Measurements from ENCODE around the gene NELFE. TPM values are rescaled to one million over a fixed set of nuclear protein-coding genes. Genes with fewer than 3 reads are reported as not detected.

The NELFE gene
- total and polyA plus RNA-seq, 2 of the 13 experiments (the other 11 are each of a cell fraction or from before 2014, with no cell fraction given): 51.3 to 69.8 TPM

- TF ChIP-seq HNF1A (IDR thresholded peaks at IDR 0.05; ENCODE audit: low read depth) (peak; percentile 62; the same call in 1 of the 2 replicates), HNF1A (CRISPR knock-in tag; IDR thresholded peaks at IDR 0.05; ENCODE audit: borderline replicate concordance) (peak; percentile 75; the same call in 1 of the 2 replicates), TCF7 (IDR thresholded peaks at IDR 0.05; ENCODE audit: low read depth) (0 out of 2 replicates have a peak, but pooled peaks have one; percentile 24), ZNF256 (CRISPR knock-in tag; conservative IDR thresholded peaks at IDR 0.05) (no peak; the same call in 1 of the 2 replicates), SMYD3 (CRISPR knock-in tag; IDR thresholded peaks at IDR 0.05) (peak; percentile 36; the same call in 1 of the 2 replicates), NR3C1 (CRISPR knock-in tag; IDR thresholded peaks at IDR 0.05) (0 out of 2 replicates have a peak, but pooled peaks have one; percentile 24), ZNF343 (CRISPR knock-in tag; IDR thresholded peaks at IDR 0.05) (0 out of 2 replicates have a peak, but pooled peaks have one; percentile 61), DMAP1 (CRISPR knock-in tag; IDR thresholded peaks at IDR 0.05) (peak; percentile 82), ZNF530 (CRISPR knock-in tag; IDR thresholded peaks at IDR 0.05; ENCODE audit: low read depth) (no peak), ZNF674 (CRISPR knock-in tag; IDR thresholded peaks at IDR 0.05; ENCODE audit: low read depth) (no peak), ZNF354B (CRISPR knock-in tag; IDR thresholded peaks at IDR 0.05) (no peak), HDAC1 (CRISPR knock-in tag; IDR thresholded peaks at IDR 0.05) (peak; percentile 87), SRSF1 (optimal IDR thresholded peaks at IDR 0.05; ENCODE audit: low read depth, low read length) (no peak), FOXC1 (CRISPR knock-in tag; IDR thresholded peaks at IDR 0.05; ENCODE audit: borderline replicate concordance) (no peak; the same call in 1 of the 2 replicates), RFX3 (CRISPR knock-in tag; IDR thresholded peaks at IDR 0.05) (no peak), ARHGAP35 (CRISPR knock-in tag; IDR thresholded peaks at IDR 0.05; ENCODE audit: borderline replicate concordance) (no peak; the same call in 1 of the 2 replicates), ZNF850 (CRISPR knock-in tag; conservative IDR thresholded peaks at IDR 0.05) (no peak), BRCA1 (CRISPR knock-in tag; IDR thresholded peaks at IDR 0.05) (0 out of 2 replicates have a peak, but pooled peaks have one; percentile 33), NR1H2 (CRISPR knock-in tag; IDR thresholded peaks at IDR 0.05; ENCODE audit: borderline replicate concordance, low read depth) (no peak), SNAPC5 (CRISPR knock-in tag; IDR thresholded peaks at IDR 0.05; ENCODE audit: borderline replicate concordance) (no peak), YEATS4 (CRISPR knock-in tag; IDR thresholded peaks at IDR 0.05; ENCODE audit: borderline replicate concordance) (peak; percentile 56), ZBTB7B (CRISPR knock-in tag; IDR thresholded peaks at IDR 0.05) (peak; percentile 92), ZNF253 (CRISPR knock-in tag; IDR thresholded peaks at IDR 0.05; ENCODE audit: borderline replicate concordance) (peak; percentile 93), ZNF263 (CRISPR knock-in tag; IDR thresholded peaks at IDR 0.05) (peak; percentile 69; the same call in 1 of the 2 replicates), CAMTA2 (CRISPR knock-in tag; IDR thresholded peaks at IDR 0.05; ENCODE audit: borderline replicate concordance) (peak; percentile 88), ZSCAN30 (CRISPR knock-in tag; IDR thresholded peaks at IDR 0.05) (0 out of 2 replicates have a peak, but pooled peaks have one; percentile 72)
These were observed 13.0 kb downstream of the NELFE start, which contains the start of gene CFB (continued) for GRCh38 chr6:31945507-31946369.
